ENCODE data around the gene YAP1. TPM values are rescaled to one million over a fixed set of nuclear protein-coding genes. Genes with fewer than 3 reads are reported as not detected.
A peak's percentile ranks its signal among the peaks of the same experiment; 100 is the strongest.

YAP1 gene
- total RNA-seq, 4 donors from 2014 or later: 130 to 203 (median 200) TPM

- TF ChIP-seq EP300 (IDR thresholded peaks at IDR 0.05) (no peak), POLR2A (IDR thresholded peaks at IDR 0.05) (no peak), CTCF (IDR thresholded peaks at IDR 0.05) (no peak)
- no peaks in the 10 kb centered on the region for H3K27me3 ChIP-seq
- H3K4me1 ChIP-seq: peaks cover 0 to 5% (median 2%) of the 10 kb centered on the region in 4 donors
- H3K27ac ChIP-seq: peak overlapping the region in 1 of 4 donors; percentile 2
- no peak overlapping the region for H3K4me3 ChIP-seq
- peaks cover 0 to 49% (median 0%) of the 10 kb centered on the region in 3 donors for H3K36me3 ChIP-seq
- no peak for DNase-seq (ENCODE audit: low spot score in 2 of 2)
- H3K9me3 ChIP-seq: no peaks in the 10 kb centered on the region
- 70 to 82% methylated on average over 9 of the region's 9 CpGs for WGBS, 2 donors
Measured at GRCh38 chr11:102226702-102227490, 116.6 kb downstream of the YAP1 start.

- H3K27ac ChIP-seq: no peak overlapping the region
- peaks cover 0 to 58% (median 0%) of the 10 kb centered on the region in 3 donors for H3K36me3 ChIP-seq
- WGBS, 2 donors: 52% methylated on average over 4 of the region's 4 CpGs
Measured at GRCh38 chr11:102229510-102230123, 119.4 kb downstream of the YAP1 start.

GRCh38 chr11:102230186-102230585, 119.9 kb downstream of the YAP1 start:
- Histone ChIP-seq H3K9me3 (no peaks in the 10 kb centered on the region), H3K4me3 (no peak overlapping the region), H3K36me3 (peaks cover 0 to 52% (median 0%) of the 10 kb centered on the region in 3 donors), H3K4me1 (peaks cover 0 to 5% (median 2%) of the 10 kb centered on the region in 4 donors), H3K27me3 (no peaks in the 10 kb centered on the region), H3K27ac (no peak overlapping the region)
- DNase-seq (ENCODE audit: low spot score in 2 of 2): no peak
- TF ChIP-seq EP300 (IDR thresholded peaks at IDR 0.05) (no peak), CTCF (IDR thresholded peaks at IDR 0.05) (no peak)

More at GRCh38 chr11:102229510-102230123, 119.4 kb downstream of the YAP1 start:
- Histone ChIP-seq H3K4me3 (no peak overlapping the region), H3K27me3 (no peaks in the 10 kb centered on the region), H3K4me1 (peaks cover 0 to 5% (median 2%) of the 10 kb centered on the region in 4 donors), H3K9me3 (no peaks in the 10 kb centered on the region)
- no peak for TF ChIP-seq CTCF (IDR thresholded peaks at IDR 0.05)
- no peak for TF ChIP-seq EP300 (IDR thresholded peaks at IDR 0.05)
- TF ChIP-seq POLR2A (IDR thresholded peaks at IDR 0.05): no peak
- DNase-seq (ENCODE audit: low spot score in 2 of 2): no peak

GRCh38 chr11:102230911-102231310, 120.7 kb downstream of the YAP1 start:
- WGBS, 2 donors: 83 to 89% methylated on average over 4 of the region's 4 CpGs
- H3K4me3 ChIP-seq: no peak overlapping the region
- no peak overlapping the region for H3K27ac ChIP-seq
- no peaks in the 10 kb centered on the region for H3K9me3 ChIP-seq
- peaks cover 0 to 4% (median 2%) of the 10 kb centered on the region in 4 donors for H3K4me1 ChIP-seq
- no peak for TF ChIP-seq EP300 (IDR thresholded peaks at IDR 0.05)
- no peak for TF ChIP-seq CTCF (IDR thresholded peaks at IDR 0.05)
- TF ChIP-seq POLR2A (IDR thresholded peaks at IDR 0.05): no peak
- no peaks in the 10 kb centered on the region for H3K27me3 ChIP-seq
- H3K36me3 ChIP-seq: peaks cover 0 to 50% (median 0%) of the 10 kb centered on the region in 3 donors
- DNase-seq (ENCODE audit: low spot score in 2 of 2): no peak
